Measurements from ENCODE around the gene TMEM51. TPM values are rescaled to one million over a fixed set of nuclear protein-coding genes. Genes with fewer than 3 reads are reported as not detected.

TMEM51 gene
- total and polyA plus RNA-seq, 2 of the 4 experiments (the other 2 are of a cell fraction) = 2.7 to 10.2 TPM

- H2AK5ac ChIP-seq (ENCODE audit: low read depth, low read length) = no peak overlapping the region
- H3K18ac ChIP-seq (ENCODE audit: low read depth, low read length) = no peak overlapping the region
- H3K4ac ChIP-seq (ENCODE audit: low read depth, low read length) = no peak overlapping the region
- DNase-seq (no peak), ATAC-seq (ENCODE audit: low read depth) (no peak)
- no TSS peak for BruUV-seq (replicated peaks)
- H3K56ac ChIP-seq (ENCODE audit: extremely low read depth, insufficient read depth, low read length) = no peak overlapping the region
- no peaks in the 10 kb centered on the region; the same call in 1 of the 2 replicates for H3K4me1 ChIP-seq (ENCODE audit: control insufficient read depth, insufficient read depth, low read length)
- no peak overlapping the region for H3K27ac ChIP-seq (ENCODE audit: insufficient read depth, low read length)
- H3K14ac ChIP-seq (replicated peaks; ENCODE audit: low read depth, low read length) = no peak overlapping the region
- intact Hi-C loops (cut with micrococcal nuclease) = no loop called here
- peaks cover 3% of the 10 kb centered on the region; the same call in 1 of the 2 replicates for H3K9me3 ChIP-seq (ENCODE audit: control insufficient read depth, insufficient read depth, low read length)
- H2BK20ac ChIP-seq (ENCODE audit: low read depth, low read length) = no peak overlapping the region
- no peak overlapping the region for H2BK120ac ChIP-seq (ENCODE audit: low read depth, low read length)
- dilution Hi-C loops (cut with HindIII; ENCODE audit: low sequenced_read_pairs, unreplicated experiment) = no loop called here
- H3K36me3 ChIP-seq (ENCODE audit: control insufficient read depth, insufficient read depth, low read length) = no peaks in the 10 kb centered on the region
- H3K4me2 ChIP-seq (ENCODE audit: low read depth, low read length) = no peak overlapping the region
- H3K9ac ChIP-seq (ENCODE audit: low read depth, low read length) = no peak overlapping the region
- H3K79me1 ChIP-seq (ENCODE audit: low read depth in 1 of 2, low read length in 2 of 2) = no peaks in the 10 kb centered on the region
- no peaks in the 10 kb centered on the region for H3K9me1 ChIP-seq (ENCODE audit: insufficient read depth, low read length)
- H3K23ac ChIP-seq (ENCODE audit: low read depth, low read length) = no peak overlapping the region
- ChIA-PET POLR2A (ENCODE audit: unreplicated experiment) (no interaction called here), CTCF (interaction anchor here (1.3 kb wide), 1 partner anchor 124 kb away, joined by 3 read pairs; no protein-coding TSS in a partner anchor)
- in situ Hi-C loops (cut with MboI; ENCODE audit: low sequenced_read_pairs) = no loop called here
- no peak overlapping the region for H2AK9ac ChIP-seq (replicated peaks; ENCODE audit: low read depth, low read length, poor library complexity)
- H2BK15ac ChIP-seq (ENCODE audit: low read depth, low read length) = no peak overlapping the region
- no peak overlapping the region for H3K4me3 ChIP-seq (ENCODE audit: insufficient read depth, low read depth, low read length)
- H2BK5ac ChIP-seq (ENCODE audit: low read depth, low read length, poor library complexity, severe bottlenecking) = no peak overlapping the region
- no peak overlapping the region for H4K8ac ChIP-seq (ENCODE audit: low read depth in 2 of 2, low read length in 2 of 2)
- H4K20me1 ChIP-seq (ENCODE audit: insufficient read depth, low read length) = peaks cover 3% of the 10 kb centered on the region; the same call in 1 of the 2 replicates
- H4K91ac ChIP-seq (ENCODE audit: insufficient read depth, low read depth, low read length) = no peak overlapping the region
- H3K27me3 ChIP-seq (ENCODE audit: control insufficient read depth, insufficient read depth, low read length) = 0 out of 2 replicates have a peak, but pooled peaks cover 5% of the 10 kb centered on the region
- no peak overlapping the region for H4K5ac ChIP-seq (ENCODE audit: low read depth, low read length)
- 87% methylated on average over 3 of the region's 9 CpGs; no CpG with 5 or more reads in 1 of the 2 experiments for WGBS, 2 experiments (ENCODE audit: extremely low coverage in 2 of 2, insufficient read length in 1 of 2)
- TF ChIP-seq USF2 (IDR thresholded peaks at IDR 0.05; ENCODE audit: low read depth, low read length) (no peak), RAD21 (IDR thresholded peaks at IDR 0.05; ENCODE audit: low read length) (no peak), RCOR1 (IDR thresholded peaks at IDR 0.05; ENCODE audit: insufficient replicate concordance, low read length) (no peak), ELK1 (IDR thresholded peaks at IDR 0.05; ENCODE audit: borderline replicate concordance, low read depth, low read length) (no peak), MAZ (IDR thresholded peaks at IDR 0.05; ENCODE audit: borderline replicate concordance, low read depth, low read length) (no peak), POLR2A (IDR thresholded peaks at IDR 0.05; ENCODE audit: low read depth, low read length) (no peak), MAFK (IDR thresholded peaks at IDR 0.05; ENCODE audit: low read depth, low read length) (no peak), RFX5 (IDR thresholded peaks at IDR 0.05; ENCODE audit: low read depth, low read length) (no peak)
- H2AFZ ChIP-seq (replicated peaks; ENCODE audit: low read length, poor library complexity) = no peak overlapping the region
Measured at GRCh38 chr1:15148475-15148874, 5.1 kb upstream of the TMEM51 start.

Data from IMR-90 (cell line).